ENCODE data around the gene TMEM144.
"Not testable (repeated sequence)": the region's sequence is repeated elsewhere in the genome, so short reads cannot be mapped to it uniquely, and the experiment has no call there.

The TMEM144 gene

GRCh38 chr4:158279052-158279451, 68.8 kb downstream of the TMEM144 start:
- H3K36me3 Mint-ChIP-seq (ENCODE audit: low read depth); H3K4me3 Mint-ChIP-seq; H3K9me3 Mint-ChIP-seq; H3K27me3 Mint-ChIP-seq (ENCODE audit: low read depth); H3K27ac Mint-ChIP-seq; DNase-seq (ENCODE audit: low spot score); H3K4me1 Mint-ChIP-seq (ENCODE audit: low read depth): not testable (repeated sequence)

- H3K4me3 Mint-ChIP-seq: no peak overlapping the region
- H3K9me3 Mint-ChIP-seq: no peaks in the 10 kb centered on the region
- no peaks in the 10 kb centered on the region for H3K36me3 Mint-ChIP-seq (ENCODE audit: low read depth)
- no peaks in the 10 kb centered on the region for H3K4me1 Mint-ChIP-seq (ENCODE audit: low read depth)
- no peak overlapping the region for H3K27ac Mint-ChIP-seq
- no peak for DNase-seq (ENCODE audit: low spot score)
- peaks cover 2% of the 10 kb centered on the region for H3K27me3 Mint-ChIP-seq (ENCODE audit: low read depth)
These were observed 70.6 kb downstream of the TMEM144 start for GRCh38 chr4:158280856-158281255.

- Mint-ChIP-seq H3K27ac (no peak overlapping the region), H3K9me3 (no peaks in the 10 kb centered on the region), H3K36me3 (ENCODE audit: low read depth) (no peaks in the 10 kb centered on the region), H3K4me3 (no peak overlapping the region), H3K4me1 (ENCODE audit: low read depth) (no peaks in the 10 kb centered on the region), H3K27me3 (ENCODE audit: low read depth) (peaks cover 2% of the 10 kb centered on the region)
- no peak for DNase-seq (ENCODE audit: low spot score)
These were observed 72.0 kb downstream of the TMEM144 start for GRCh38 chr4:158282252-158282651.

- H3K4me3 Mint-ChIP-seq: no peak overlapping the region
- no peaks in the 10 kb centered on the region for H3K4me1 Mint-ChIP-seq (ENCODE audit: low read depth)
- no peak overlapping the region for H3K27ac Mint-ChIP-seq
- peaks cover 2% of the 10 kb centered on the region for H3K27me3 Mint-ChIP-seq (ENCODE audit: low read depth)
- H3K36me3 Mint-ChIP-seq (ENCODE audit: low read depth): no peaks in the 10 kb centered on the region
- no peak for DNase-seq (ENCODE audit: low spot score)
- no peaks in the 10 kb centered on the region for H3K9me3 Mint-ChIP-seq
These were observed 75.3 kb downstream of the TMEM144 start for GRCh38 chr4:158285429-158286216.

GRCh38 chr4:158290912-158291311, 80.6 kb downstream of the TMEM144 start:
- Mint-ChIP-seq H3K27ac (no peak overlapping the region), H3K4me3 (no peak overlapping the region), H3K27me3 (ENCODE audit: low read depth) (no peaks in the 10 kb centered on the region), H3K9me3 (no peaks in the 10 kb centered on the region), H3K4me1 (ENCODE audit: low read depth) (no peaks in the 10 kb centered on the region), H3K36me3 (ENCODE audit: low read depth) (no peaks in the 10 kb centered on the region)
- DNase-seq (ENCODE audit: low spot score): no peak

- Mint-ChIP-seq H3K4me1 (ENCODE audit: low read depth) (no peaks in the 10 kb centered on the region), H3K9me3 (no peaks in the 10 kb centered on the region), H3K4me3 (no peak overlapping the region), H3K27ac (no peak overlapping the region), H3K36me3 (ENCODE audit: low read depth) (no peaks in the 10 kb centered on the region), H3K27me3 (ENCODE audit: low read depth) (no peaks in the 10 kb centered on the region)
- DNase-seq (ENCODE audit: low spot score): no peak
These were observed 81.2 kb downstream of the TMEM144 start for GRCh38 chr4:158291334-158292055.

GRCh38 chr4:158292156-158292555, 81.9 kb downstream of the TMEM144 start:
- H3K27me3 Mint-ChIP-seq (ENCODE audit: low read depth): no peaks in the 10 kb centered on the region
- H3K9me3 Mint-ChIP-seq: no peaks in the 10 kb centered on the region
- H3K27ac Mint-ChIP-seq: no peak overlapping the region
- H3K4me1 Mint-ChIP-seq (ENCODE audit: low read depth): no peaks in the 10 kb centered on the region
- H3K4me3 Mint-ChIP-seq: no peak overlapping the region
- no peak for DNase-seq (ENCODE audit: low spot score)
- no peaks in the 10 kb centered on the region for H3K36me3 Mint-ChIP-seq (ENCODE audit: low read depth)

- Mint-ChIP-seq H3K27me3 (ENCODE audit: low read depth) (no peaks in the 10 kb centered on the region), H3K4me1 (ENCODE audit: low read depth) (no peaks in the 10 kb centered on the region), H3K4me3 (no peak overlapping the region), H3K36me3 (ENCODE audit: low read depth) (no peaks in the 10 kb centered on the region), H3K9me3 (no peaks in the 10 kb centered on the region), H3K27ac (no peak overlapping the region)
- DNase-seq (ENCODE audit: low spot score): no peak
These were observed 84.8 kb downstream of the TMEM144 start for GRCh38 chr4:158295053-158295452.

- Mint-ChIP-seq H3K4me1 (ENCODE audit: low read depth) (no peaks in the 10 kb centered on the region), H3K36me3 (ENCODE audit: low read depth) (no peaks in the 10 kb centered on the region), H3K27ac (no peak overlapping the region), H3K4me3 (no peak overlapping the region), H3K9me3 (no peaks in the 10 kb centered on the region), H3K27me3 (ENCODE audit: low read depth) (no peaks in the 10 kb centered on the region)
- no peak for DNase-seq (ENCODE audit: low spot score)
These were observed 87.6 kb downstream of the TMEM144 start for GRCh38 chr4:158297866-158298265.

- Mint-ChIP-seq H3K27ac (no peak overlapping the region), H3K9me3 (no peaks in the 10 kb centered on the region), H3K4me1 (ENCODE audit: low read depth) (no peaks in the 10 kb centered on the region), H3K27me3 (ENCODE audit: low read depth) (no peaks in the 10 kb centered on the region), H3K36me3 (ENCODE audit: low read depth) (no peaks in the 10 kb centered on the region), H3K4me3 (no peak overlapping the region)
- DNase-seq (ENCODE audit: low spot score): no peak
These were observed 89.2 kb downstream of the TMEM144 start for GRCh38 chr4:158299459-158300007.

GRCh38 chr4:158300012-158300411, 89.7 kb downstream of the TMEM144 start:
- no peak for DNase-seq (ENCODE audit: low spot score)
- Mint-ChIP-seq H3K27me3 (ENCODE audit: low read depth) (no peaks in the 10 kb centered on the region), H3K4me1 (ENCODE audit: low read depth) (no peaks in the 10 kb centered on the region), H3K36me3 (ENCODE audit: low read depth) (no peaks in the 10 kb centered on the region), H3K27ac (no peak overlapping the region), H3K9me3 (no peaks in the 10 kb centered on the region), H3K4me3 (no peak overlapping the region)

- DNase-seq (ENCODE audit: low spot score): no peak
- H3K4me1 Mint-ChIP-seq (ENCODE audit: low read depth): no peaks in the 10 kb centered on the region
- no peaks in the 10 kb centered on the region for H3K9me3 Mint-ChIP-seq
- H3K4me3 Mint-ChIP-seq: no peak overlapping the region
- H3K27me3 Mint-ChIP-seq (ENCODE audit: low read depth): no peaks in the 10 kb centered on the region
- no peaks in the 10 kb centered on the region for H3K36me3 Mint-ChIP-seq (ENCODE audit: low read depth)
- no peak overlapping the region for H3K27ac Mint-ChIP-seq
These were observed 92.0 kb downstream of the TMEM144 start for GRCh38 chr4:158302076-158302866.

GRCh38 chr4:158304694-158305093, 94.4 kb downstream of the TMEM144 start:
- H3K27ac Mint-ChIP-seq: no peak overlapping the region
- H3K4me3 Mint-ChIP-seq: no peak overlapping the region
- no peaks in the 10 kb centered on the region for H3K36me3 Mint-ChIP-seq (ENCODE audit: low read depth)
- no peaks in the 10 kb centered on the region for H3K4me1 Mint-ChIP-seq (ENCODE audit: low read depth)
- H3K9me3 Mint-ChIP-seq: no peaks in the 10 kb centered on the region
- no peak for DNase-seq (ENCODE audit: low spot score)
- no peaks in the 10 kb centered on the region for H3K27me3 Mint-ChIP-seq (ENCODE audit: low read depth)
